Chondrocyte (in vitro differentiated cells): ENCODE data around the gene TTC23L. TPM values are rescaled to one million over a fixed set of nuclear protein-coding genes. Genes with fewer than 3 reads are reported as not detected.
A peak's percentile ranks its signal among the peaks of the same experiment; 100 is the strongest.
"Not testable (repeated sequence)": the region's sequence is repeated elsewhere in the genome, so short reads cannot be mapped to it uniquely, and the experiment has no call there.

ENCODE experiments used
- DNase-seq: peaks from one replicate; pipeline ENCODE4 v3.0.0; 2021; ENCODE audit warnings: mixed read lengths, low spot score
- H3K27ac Mint-ChIP-seq: one replicate; pipeline ENCODE4 v1.8.0; 2021; ENCODE audit warnings: mild to moderate bottlenecking, moderate library complexity, mixed read lengths; ENCODE audit not compliant: unreplicated experiment
- H3K27me3 Mint-ChIP-seq: 2 replicates; pipeline ENCODE4 v1.8.0; 2021; ENCODE audit warnings: low read depth, mixed read lengths
- H3K36me3 Mint-ChIP-seq: 2 replicates; pipeline ENCODE4 v1.8.0; 2021; ENCODE audit warnings: low read depth, mixed read lengths
- H3K4me1 Mint-ChIP-seq: 2 replicates; pipeline ENCODE4 v1.8.0; 2021; ENCODE audit warnings: low read depth, mild to moderate bottlenecking, mixed read lengths
- H3K4me3 Mint-ChIP-seq: one replicate; pipeline ENCODE4 v1.8.0; 2021; ENCODE audit warnings: mild to moderate bottlenecking, moderate library complexity, mixed read lengths; ENCODE audit not compliant: unreplicated experiment
- H3K9me3 Mint-ChIP-seq: 2 replicates; pipeline ENCODE4 v1.8.0; 2021; ENCODE audit warnings: low read depth, mixed read lengths
- CTCF ChIP-seq: fragments of 200-600 bp; sonication (generic); IDR thresholded peaks from 2 replicates; pipeline ENCODE4 v1.5.0; 2021; ENCODE audit warnings: antibody characterized with exemption, mild to moderate bottlenecking, moderate library complexity
- total RNA-seq: library from RNA; stranded (reverse); gene quantifications from 3 replicates; pipeline ENCODE4 v1.2.1, GENCODE V29; 2021

Gene TTC23L
- total RNA-seq, 1 donor from 2014 or later = not detected

- H3K27me3 Mint-ChIP-seq = no peaks in the 10 kb centered on the region
- H3K9me3 Mint-ChIP-seq = no peaks in the 10 kb centered on the region
- H3K27ac Mint-ChIP-seq = no peak overlapping the region
- TF ChIP-seq CTCF = no peak
- no peak for DNase-seq
- H3K4me1 Mint-ChIP-seq = peaks cover 4% of the 10 kb centered on the region
- H3K4me3 Mint-ChIP-seq = no peak overlapping the region
- H3K36me3 Mint-ChIP-seq = peaks cover 70% of the 10 kb centered on the region
Measured at GRCh38 chr5:34826347-34826746, 12.6 kb upstream of the TTC23L start.

- Mint-ChIP-seq H3K9me3 (no peaks in the 10 kb centered on the region), H3K27ac (peak overlapping the region; percentile 49), H3K4me1 (peaks cover 5% of the 10 kb centered on the region), H3K36me3 (peaks cover 74% of the 10 kb centered on the region), H3K4me3 (no peak overlapping the region), H3K27me3 (no peaks in the 10 kb centered on the region)
- DNase-seq = no peak
- TF ChIP-seq CTCF = no peak
Measured at GRCh38 chr5:34827588-34828506, 11.1 kb upstream of the TTC23L start.

- not testable (repeated sequence) for H3K4me1 Mint-ChIP-seq, H3K4me3 Mint-ChIP-seq, DNase-seq, H3K9me3 Mint-ChIP-seq, H3K27me3 Mint-ChIP-seq, H3K27ac Mint-ChIP-seq
- H3K36me3 Mint-ChIP-seq = peaks cover 62% of the 10 kb centered on the region
Measured at GRCh38 chr5:34830827-34831226, 8.1 kb upstream of the TTC23L start.

GRCh38 chr5:34831303-34831702, 7.7 kb upstream of the TTC23L start:
- Mint-ChIP-seq H3K4me1 (peaks cover 2% of the 10 kb centered on the region), H3K36me3 (peaks cover 59% of the 10 kb centered on the region), H3K27ac (no peak overlapping the region), H3K4me3 (no peak overlapping the region), H3K27me3 (no peaks in the 10 kb centered on the region), H3K9me3 (no peaks in the 10 kb centered on the region)
- no peak for TF ChIP-seq CTCF
- DNase-seq = no peak

- no peaks in the 10 kb centered on the region for H3K27me3 Mint-ChIP-seq
- no peak for DNase-seq
- no peaks in the 10 kb centered on the region for H3K9me3 Mint-ChIP-seq
- H3K27ac Mint-ChIP-seq = no peak overlapping the region
- no peak overlapping the region for H3K4me3 Mint-ChIP-seq
- peaks cover 2% of the 10 kb centered on the region for H3K4me1 Mint-ChIP-seq
- no peak for TF ChIP-seq CTCF
- H3K36me3 Mint-ChIP-seq = peaks cover 46% of the 10 kb centered on the region
Measured at GRCh38 chr5:34832568-34832967, 6.4 kb upstream of the TTC23L start.

- no peaks in the 10 kb centered on the region for H3K9me3 Mint-ChIP-seq
- no peak overlapping the region for H3K27ac Mint-ChIP-seq
- H3K36me3 Mint-ChIP-seq = peaks cover 41% of the 10 kb centered on the region
- DNase-seq = no peak
- no peak for TF ChIP-seq CTCF
- peaks cover 3% of the 10 kb centered on the region for H3K4me1 Mint-ChIP-seq
- no peaks in the 10 kb centered on the region for H3K27me3 Mint-ChIP-seq
- H3K4me3 Mint-ChIP-seq = no peak overlapping the region
Measured at GRCh38 chr5:34833090-34833489, 5.9 kb upstream of the TTC23L start.
